ENCODE data around the gene WDFY4. TPM values are rescaled to one million over a fixed set of nuclear protein-coding genes. Genes with fewer than 3 reads are reported as not detected.

Gene WDFY4
- total RNA-seq, 1 donor from 2014 or later = 26.5 TPM

- H3K36me3 ChIP-seq = no peaks in the 10 kb centered on the region
- H3K4me1 ChIP-seq = peaks cover 4% of the 10 kb centered on the region
- no peak for DNase-seq
- no peaks in the 10 kb centered on the region for H3K9me3 ChIP-seq
- intact Hi-C loops (cut with DNase I) = no loop called here
- no peak for ATAC-seq
- no peaks in the 10 kb centered on the region for H3K27me3 ChIP-seq
- no peak for TF ChIP-seq CTCF (IDR thresholded peaks at IDR 0.05)
- no peak overlapping the region for H3K27ac ChIP-seq
- H3K4me3 ChIP-seq = no peak overlapping the region
Observed at GRCh38 chr10:48703531-48704122, 19.0 kb downstream of the WDFY4 start.

- H3K4me1 ChIP-seq = peaks cover 4% of the 10 kb centered on the region
- no peaks in the 10 kb centered on the region for H3K27me3 ChIP-seq
- H3K4me3 ChIP-seq = no peak overlapping the region
- TF ChIP-seq CTCF (IDR thresholded peaks at IDR 0.05) = no peak
- no peak for ATAC-seq
- no peak for DNase-seq
- H3K27ac ChIP-seq = no peak overlapping the region
- no peaks in the 10 kb centered on the region for H3K9me3 ChIP-seq
- intact Hi-C loops (cut with DNase I) = no loop called here
- no peaks in the 10 kb centered on the region for H3K36me3 ChIP-seq
Observed at GRCh38 chr10:48704156-48704555, 19.5 kb downstream of the WDFY4 start.

- ATAC-seq (no peak), DNase-seq (no peak)
- peaks cover 4% of the 10 kb centered on the region for H3K4me1 ChIP-seq
- H3K9me3 ChIP-seq = no peaks in the 10 kb centered on the region
- no peak overlapping the region for H3K4me3 ChIP-seq
- H3K36me3 ChIP-seq = no peaks in the 10 kb centered on the region
- H3K27ac ChIP-seq = no peak overlapping the region
- intact Hi-C loops (cut with DNase I) = no loop called here
- H3K27me3 ChIP-seq = no peaks in the 10 kb centered on the region
- TF ChIP-seq CTCF (IDR thresholded peaks at IDR 0.05) = no peak
Observed at GRCh38 chr10:48705401-48705938, 20.8 kb downstream of the WDFY4 start.

GRCh38 chr10:48707472-48707871 is 22.8 kb downstream of the WDFY4 start:
- peak; percentile 64 for ATAC-seq
- H3K4me3 ChIP-seq = no peak overlapping the region
- H3K27ac ChIP-seq = no peak overlapping the region
- no peaks in the 10 kb centered on the region for H3K27me3 ChIP-seq
- no peaks in the 10 kb centered on the region for H3K36me3 ChIP-seq
- DNase-seq = no peak
- TF ChIP-seq CTCF (IDR thresholded peaks at IDR 0.05) = no peak
- peaks cover 4% of the 10 kb centered on the region for H3K4me1 ChIP-seq
- intact Hi-C loops (cut with DNase I) = no loop called here
- no peaks in the 10 kb centered on the region for H3K9me3 ChIP-seq

- no peaks in the 10 kb centered on the region for H3K9me3 ChIP-seq
- DNase-seq = no peak
- no peaks in the 10 kb centered on the region for H3K36me3 ChIP-seq
- H3K4me1 ChIP-seq = peaks cover 3% of the 10 kb centered on the region
- peak; percentile 70 for ATAC-seq
- no peak overlapping the region for H3K27ac ChIP-seq
- no peak overlapping the region for H3K4me3 ChIP-seq
- H3K27me3 ChIP-seq = no peaks in the 10 kb centered on the region
- TF ChIP-seq CTCF (IDR thresholded peaks at IDR 0.05) = no peak
- intact Hi-C loops (cut with DNase I) = no loop called here
Observed at GRCh38 chr10:48708144-48708543, 23.5 kb downstream of the WDFY4 start.

Data from upper lobe of right lung (tissue), 1 donor.